ENCODE measurements around the gene TBCK.

GRCh38 chr4:106033469-106033868 is 282.5 kb downstream of the TBCK start:
- TF ChIP-seq CTCF (IDR thresholded peaks at IDR 0.05) (no peak), NFIC (IDR thresholded peaks at IDR 0.05; ENCODE audit: borderline replicate concordance) (no peak), SIN3A (IDR thresholded peaks at IDR 0.05; ENCODE audit: borderline replicate concordance, low read depth, low read length) (no peak), TAF1 (IDR thresholded peaks at IDR 0.05; ENCODE audit: borderline replicate concordance, low read depth, low read length) (no peak), POLR2AphosphoS5 (IDR thresholded peaks at IDR 0.05; ENCODE audit: low read depth, low read length) (no peak), RAD21 (IDR thresholded peaks at IDR 0.05; ENCODE audit: low read length) (no peak), GABPA (IDR thresholded peaks at IDR 0.05; ENCODE audit: low read depth) (no peak), USF1 (IDR thresholded peaks at IDR 0.05; ENCODE audit: borderline replicate concordance, low read depth) (no peak)

All from SK-N-SH (cell line).